Stimulated activated CD4-positive, alpha-beta T cell treated with anti-CD3 and anti-CD28 coated beads, Interleukin-1b, Interleukin-23, amount 100 ng/mL, for 1 hour (primary cell): ENCODE measurements around the gene OOSP2.
"Not testable (repeated sequence)": the region's sequence is repeated elsewhere in the genome, so short reads cannot be mapped to it uniquely, and the experiment has no call there.

ENCODE experiments used
- DNase-seq, 2 donors: peaks; one replicate each; pipeline ENCODE4 v3.0.0-alpha.2; 2020; ENCODE audit warnings: low read depth in 2 of 2

Gene OOSP2

GRCh38 chr11:60040109-60040508 is at the start of gene OOSP2:
Gene OOSP2 (plus strand): TSS chr11:60040409. CDS start chr11:60040460, 51 bp downstream.
- DNase-seq: no peak

GRCh38 chr11:59990421-59990820 is 49.8 kb upstream of the OOSP2 start:
- no peak for DNase-seq

- DNase-seq: no peak
These were observed 47.8 kb upstream of the OOSP2 start for GRCh38 chr11:59992425-59992824.

GRCh38 chr11:59997800-59998199 is 42.4 kb upstream of the OOSP2 start:
- DNase-seq: no peak

- no peak for DNase-seq
These were observed 40.5 kb upstream of the OOSP2 start for GRCh38 chr11:59999691-60000090.

- no peak for DNase-seq
These were observed 36.5 kb upstream of the OOSP2 start for GRCh38 chr11:60003729-60004128.

GRCh38 chr11:60005360-60005759 is 34.8 kb upstream of the OOSP2 start:
- no peak for DNase-seq

GRCh38 chr11:60016881-60017280 is 23.3 kb upstream of the OOSP2 start, which contains the start of gene OOSP4B:
Gene OOSP4B (plus strand): TSS chr11:60017181.
- DNase-seq: no peak

- DNase-seq: no peak
These were observed 22.2 kb upstream of the OOSP2 start for GRCh38 chr11:60018058-60018457.

GRCh38 chr11:60020376-60020775 is 19.8 kb upstream of the OOSP2 start:
- DNase-seq: not testable (repeated sequence)

- DNase-seq: no peak
These were observed 11.1 kb upstream of the OOSP2 start for GRCh38 chr11:60029015-60029632.

GRCh38 chr11:60050422-60050821 is 10.2 kb downstream of the OOSP2 start:
- DNase-seq: not testable (repeated sequence)

GRCh38 chr11:60050839-60051238 is 10.6 kb downstream of the OOSP2 start:
- DNase-seq: not testable (repeated sequence)

- no peak for DNase-seq
These were observed 16.2 kb downstream of the OOSP2 start, which contains the start of gene MS4A3 for GRCh38 chr11:60056349-60056969. Gene MS4A3 (plus strand): TSS chr11:60056665. CDS start chr11:60061161, 4,496 bp downstream.

GRCh38 chr11:60059052-60059451 is 18.8 kb downstream of the OOSP2 start:
- no peak for DNase-seq

GRCh38 chr11:60059521-60060240 is 19.5 kb downstream of the OOSP2 start:
- no peak for DNase-seq

GRCh38 chr11:60064111-60064510 is 23.9 kb downstream of the OOSP2 start:
- DNase-seq: no peak

GRCh38 chr11:60065801-60066200 is 25.6 kb downstream of the OOSP2 start:
- no peak for DNase-seq

- DNase-seq: no peak
These were observed 29.2 kb downstream of the OOSP2 start for GRCh38 chr11:60069450-60069849.

- not testable (repeated sequence) for DNase-seq
These were observed 31.4 kb downstream of the OOSP2 start for GRCh38 chr11:60071644-60072043.

- DNase-seq: no peak
These were observed 37.1 kb downstream of the OOSP2 start for GRCh38 chr11:60077216-60077817.

GRCh38 chr11:60077981-60078380 is 37.8 kb downstream of the OOSP2 start:
- DNase-seq: no peak
